ENCODE data around the gene SPOP. TPM values are rescaled to one million over a fixed set of nuclear protein-coding genes. Genes with fewer than 3 reads are reported as not detected.

The SPOP gene
- total RNA-seq, 1 donor from 2014 or later = 60.3 TPM

DNA sequence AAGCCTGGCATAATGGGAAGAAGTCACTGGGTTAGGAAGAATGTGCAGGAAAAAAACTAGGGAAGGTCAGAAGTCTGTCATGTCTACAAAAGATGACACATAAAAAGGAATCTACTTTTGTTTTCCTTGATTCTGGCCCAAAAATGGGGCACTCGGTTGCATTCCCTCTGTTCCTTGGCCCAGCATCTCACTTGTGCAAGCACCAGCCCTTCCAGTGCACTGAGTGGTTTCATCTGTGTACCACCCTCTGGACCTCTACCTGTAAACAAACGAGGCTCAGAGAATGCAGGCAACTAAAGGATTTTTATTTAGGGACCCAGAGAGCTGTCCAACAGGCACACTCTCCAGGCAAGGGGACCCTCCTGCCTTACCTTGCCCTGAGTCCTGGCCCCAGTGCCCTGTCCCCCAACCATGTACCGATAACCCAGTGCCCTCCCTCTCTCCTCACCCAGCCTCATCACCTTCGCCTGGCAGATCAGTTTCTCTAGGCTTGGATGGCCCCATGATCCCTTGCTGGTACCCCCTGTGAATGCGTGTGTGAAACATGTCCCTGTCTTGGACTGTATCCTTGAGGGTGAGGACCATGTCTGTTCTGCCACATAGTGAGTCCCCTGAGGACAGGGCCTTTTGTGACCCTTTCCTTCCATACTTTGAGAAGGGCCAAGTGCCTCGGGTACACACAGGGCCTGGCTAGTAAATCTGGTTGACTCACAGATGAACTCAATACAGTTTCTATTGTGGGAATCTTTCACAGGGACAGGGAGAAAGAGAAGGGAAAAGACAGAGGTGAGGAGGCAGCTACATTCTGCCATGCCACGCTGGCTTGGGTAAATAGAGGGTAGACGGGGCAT lies 88.9 kb downstream of the SPOP start:
- H3K9me3 Mint-ChIP-seq = no peaks in the 10 kb centered on the region
- DNase-seq (ENCODE audit: low read depth, low spot score) = no peak

GRCh38 chr17:49588312-49588711 lies 89.6 kb downstream of the SPOP start:
- Mint-ChIP-seq H3K4me3 (no peak overlapping the region), H3K27me3 (ENCODE audit: low read depth) (no peaks in the 10 kb centered on the region), H3K36me3 (ENCODE audit: low read depth) (no peaks in the 10 kb centered on the region), H3K9me3 (no peaks in the 10 kb centered on the region), H3K4me1 (no peaks in the 10 kb centered on the region), H3K27ac (ENCODE audit: unreplicated experiment) (no peak overlapping the region)
- no peak for DNase-seq (ENCODE audit: low read depth, low spot score)
- TF ChIP-seq CTCF (conservative IDR thresholded peaks at IDR 0.05) = no peak

More for the DNA sequence above, 88.9 kb downstream of the SPOP start:
- Mint-ChIP-seq H3K4me3 (no peak overlapping the region), H3K27me3 (ENCODE audit: low read depth) (no peaks in the 10 kb centered on the region), H3K4me1 (no peaks in the 10 kb centered on the region), H3K36me3 (ENCODE audit: low read depth) (no peaks in the 10 kb centered on the region), H3K27ac (ENCODE audit: unreplicated experiment) (peak overlapping the region; percentile 81)
- TF ChIP-seq CTCF (conservative IDR thresholded peaks at IDR 0.05) = no peak

DNA sequence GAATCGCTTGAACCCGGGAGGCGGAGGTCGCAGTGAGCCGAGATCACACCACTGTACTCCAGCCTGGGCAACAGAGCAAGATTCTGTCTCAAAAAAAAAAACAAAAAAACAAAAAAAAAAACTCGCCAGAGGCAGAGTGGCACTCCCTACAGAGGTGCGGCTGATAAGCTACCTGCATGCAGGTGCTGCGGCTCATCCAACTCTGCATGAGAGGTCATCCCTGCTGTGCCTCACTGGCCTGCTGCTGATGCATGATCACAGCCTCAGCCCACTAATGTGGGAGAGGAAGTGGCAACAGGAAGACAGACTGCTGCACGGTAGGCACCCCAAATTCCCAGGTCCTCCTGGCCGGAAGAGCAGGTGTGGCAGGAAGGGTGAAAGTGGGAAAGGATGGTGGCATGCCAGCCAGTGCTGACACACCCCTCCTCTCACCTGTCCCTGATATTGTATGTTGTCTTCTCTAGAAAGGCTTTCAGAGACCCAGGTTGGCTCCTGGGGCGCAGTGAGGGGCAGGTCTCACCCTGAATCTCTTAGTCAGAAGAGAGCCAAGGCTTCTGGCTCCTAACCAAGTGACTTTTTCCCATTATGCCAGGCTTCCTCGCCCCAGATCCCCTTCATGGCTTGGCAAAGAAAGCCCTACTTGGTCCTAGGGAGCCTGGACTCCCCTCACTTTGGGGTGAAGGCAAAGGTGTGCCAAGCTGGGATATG lies 90.4 kb downstream of the SPOP start:
- no peak overlapping the region for H3K27ac Mint-ChIP-seq (ENCODE audit: unreplicated experiment)
- H3K9me3 Mint-ChIP-seq = no peaks in the 10 kb centered on the region
- no peak for TF ChIP-seq CTCF (conservative IDR thresholded peaks at IDR 0.05)
- no peak overlapping the region for H3K4me3 Mint-ChIP-seq
- H3K4me1 Mint-ChIP-seq = no peaks in the 10 kb centered on the region
- H3K36me3 Mint-ChIP-seq (ENCODE audit: low read depth) = no peaks in the 10 kb centered on the region
- DNase-seq (ENCODE audit: low read depth, low spot score) = no peak
- H3K27me3 Mint-ChIP-seq (ENCODE audit: low read depth) = no peaks in the 10 kb centered on the region

DNA sequence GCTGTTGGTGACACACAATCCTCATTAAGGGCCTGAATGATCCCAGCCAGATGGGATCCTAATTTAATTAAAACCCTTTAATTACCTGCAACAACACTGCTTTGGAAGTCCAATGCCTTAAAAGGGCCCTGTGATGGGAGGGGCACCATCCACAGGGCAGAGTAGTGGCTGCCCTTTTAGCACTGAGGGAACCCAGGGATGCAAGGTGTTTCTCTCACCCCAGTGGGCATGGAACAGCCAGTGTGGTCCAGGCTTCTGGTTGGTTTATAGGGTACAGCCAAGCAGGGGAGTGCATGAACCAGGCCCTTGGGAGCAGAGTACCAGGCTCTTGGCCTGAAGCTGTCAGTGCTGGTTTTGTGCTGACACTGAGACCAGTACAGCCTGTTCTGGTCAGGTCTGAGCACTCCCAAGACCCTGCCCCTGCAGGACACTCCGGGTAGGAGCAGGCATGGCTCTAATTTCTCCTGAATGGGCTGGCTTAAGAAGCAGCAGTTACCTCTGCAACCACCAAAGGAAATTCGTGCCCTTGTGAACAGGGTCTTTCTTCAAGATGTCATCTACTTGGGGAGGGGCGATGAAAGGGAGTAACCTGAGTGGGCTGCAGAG lies 92.4 kb downstream of the SPOP start:
- TF ChIP-seq CTCF (conservative IDR thresholded peaks at IDR 0.05) = peak; percentile 44
- H3K36me3 Mint-ChIP-seq (ENCODE audit: low read depth) = no peaks in the 10 kb centered on the region
- H3K4me3 Mint-ChIP-seq = no peak overlapping the region
- H3K9me3 Mint-ChIP-seq = no peaks in the 10 kb centered on the region
- H3K27me3 Mint-ChIP-seq (ENCODE audit: low read depth) = no peaks in the 10 kb centered on the region
- DNase-seq (ENCODE audit: low read depth, low spot score) = no peak
- peak overlapping the region; percentile 6 for H3K27ac Mint-ChIP-seq (ENCODE audit: unreplicated experiment)
- H3K4me1 Mint-ChIP-seq = peaks cover 6% of the 10 kb centered on the region

GRCh38 chr17:49583889-49584288 lies 94.0 kb downstream of the SPOP start:
- Mint-ChIP-seq H3K4me3 (peak overlapping the region; percentile 38), H3K27me3 (ENCODE audit: low read depth) (no peaks in the 10 kb centered on the region), H3K36me3 (ENCODE audit: low read depth) (no peaks in the 10 kb centered on the region), H3K9me3 (no peaks in the 10 kb centered on the region), H3K27ac (ENCODE audit: unreplicated experiment) (no peak overlapping the region), H3K4me1 (peaks cover 6% of the 10 kb centered on the region)
- no peak for DNase-seq (ENCODE audit: low read depth, low spot score)
- no peak for TF ChIP-seq CTCF (conservative IDR thresholded peaks at IDR 0.05)
